IMR-90 (cell line): ENCODE results near the gene PI4KA. TPM values are rescaled to one million over a fixed set of nuclear protein-coding genes. Genes with fewer than 3 reads are reported as not detected.

Experiments used
- ATAC-seq: fragments of 200-7000 bp; cut with Tn5 transposase; 2 replicates; pipeline ENCODE4 v1.9.1; 2020; ENCODE audit warnings: low read depth, mild to moderate bottlenecking, moderate library complexity
- BruUV-seq: library from RNA; stranded (reverse); fragments of 400-500 nt; replicated peaks from 2 replicates; lab custom pipeline; 2021; lab: Mats Ljungman, UMichigan
- CTCF ChIA-PET: fragments of 300-600 bp; formaldehyde crosslinking; extraction: SDS; loops from one replicate; lab custom pipeline; 2021; ENCODE audit warnings: antibody characterized with exemption; lab: Yijun Ruan, JAX
- POLR2A ChIA-PET: fragments of 300-600 bp; sonication (Branson Sonifier 250); formaldehyde crosslinking; loops from one replicate; lab custom pipeline; 2022; ENCODE audit warnings: antibody characterized with exemption; ENCODE audit not compliant: unreplicated experiment; lab: Charles Lee
- DNase-seq: peaks from one replicate; pipeline ENCODE4 v3.0.0; 2013
- H2AFZ ChIP-seq: replicated peaks from 2 replicates; pipeline ENCODE3; 2013; ENCODE audit warnings: low read length, mild to moderate bottlenecking; ENCODE audit not compliant: poor library complexity
- H2AK5ac ChIP-seq: 2 replicates; pipeline ENCODE4 v1.6.1; 2013; ENCODE audit warnings: low read depth, low read length, inconsistent platforms
- H2AK9ac ChIP-seq: replicated peaks from 2 replicates; pipeline ENCODE3; 2013; ENCODE audit warnings: mild to moderate bottlenecking, low read depth, low read length, moderate library complexity; ENCODE audit not compliant: poor library complexity
- H2BK120ac ChIP-seq: 2 replicates; pipeline ENCODE4 v1.6.1; 2013; ENCODE audit warnings: low read depth, low read length, inconsistent platforms
- H2BK15ac ChIP-seq: 3 replicates; pipeline ENCODE4 v1.6.1; 2013; ENCODE audit warnings: low read depth, low read length, inconsistent platforms
- H2BK20ac ChIP-seq: 2 replicates; pipeline ENCODE4 v1.6.1; 2013; ENCODE audit warnings: low read depth, mild to moderate bottlenecking, inconsistent platforms, low read length, moderate library complexity
- H2BK5ac ChIP-seq: 2 replicates; pipeline ENCODE4 v1.6.1; 2013; ENCODE audit warnings: mild to moderate bottlenecking, low read depth, low read length, inconsistent platforms; ENCODE audit not compliant: poor library complexity, severe bottlenecking
- H3K14ac ChIP-seq: replicated peaks from 2 replicates; pipeline ENCODE4 v1.6.1; 2013; ENCODE audit warnings: low read depth, low read length, inconsistent platforms
- H3K18ac ChIP-seq: 2 replicates; pipeline ENCODE4 v1.6.1; 2013; ENCODE audit warnings: low read depth, low read length, control low read depth
- H3K23ac ChIP-seq: 2 replicates; pipeline ENCODE4 v1.6.1; 2013; ENCODE audit warnings: low read depth, low read length, inconsistent platforms
- H3K27ac ChIP-seq: 2 replicates; pipeline ENCODE4 v1.5.1; 2013; ENCODE audit warnings: mild to moderate bottlenecking, control low read depth, low read length; ENCODE audit not compliant: insufficient read depth
- H3K27me3 ChIP-seq: 2 replicates; pipeline ENCODE4 v1.6.1; 2013; ENCODE audit warnings: low read length; ENCODE audit not compliant: control insufficient read depth, insufficient read depth
- H3K36me3 ChIP-seq: 2 replicates; pipeline ENCODE4 v1.6.1; 2013; ENCODE audit warnings: low read length, mixed read lengths; ENCODE audit not compliant: control insufficient read depth, insufficient read depth
- H3K4ac ChIP-seq: 2 replicates; pipeline ENCODE4 v1.6.1; 2013; ENCODE audit warnings: low read depth, low read length, inconsistent platforms
- H3K4me1 ChIP-seq: 2 replicates; pipeline ENCODE4 v1.6.1; 2013; ENCODE audit warnings: low read length, mixed read lengths; ENCODE audit not compliant: control insufficient read depth, insufficient read depth
- H3K4me2 ChIP-seq: 2 replicates; pipeline ENCODE4 v1.6.1; 2013; ENCODE audit warnings: low read depth, mild to moderate bottlenecking, control low read depth, low read length, moderate library complexity
- H3K4me3 ChIP-seq: 2 replicates; pipeline ENCODE4 v1.5.1; 2013; ENCODE audit warnings: low read depth, mild to moderate bottlenecking, control low read depth, low read length, moderate library complexity; ENCODE audit not compliant: insufficient read depth
- H3K56ac ChIP-seq: 2 replicates; pipeline ENCODE4 v1.6.1; 2013; ENCODE audit warnings: low read length, inconsistent platforms; ENCODE audit not compliant: insufficient read depth; ENCODE audit errors: extremely low read depth
- H3K79me1 ChIP-seq, 2 experiments: 2 replicates each; pipeline ENCODE4 v1.6.1; 2013; ENCODE audit warnings: low read length in 2 of 2, inconsistent platforms in 1 of 2, low read depth in 1 of 2
- H3K9ac ChIP-seq: 2 replicates; pipeline ENCODE4 v1.6.1; 2013; ENCODE audit warnings: low read depth, low read length, control low read depth
- H3K9me1 ChIP-seq: 2 replicates; pipeline ENCODE4 v1.6.1; 2013; ENCODE audit warnings: low read length, inconsistent platforms; ENCODE audit not compliant: insufficient read depth
- H3K9me3 ChIP-seq: 2 replicates; pipeline ENCODE4 v1.6.1; 2013; ENCODE audit warnings: low read length; ENCODE audit not compliant: control insufficient read depth, insufficient read depth
- H4K20me1 ChIP-seq: 2 replicates; pipeline ENCODE4 v1.6.1; 2013; ENCODE audit warnings: low read length, inconsistent platforms; ENCODE audit not compliant: insufficient read depth
- H4K5ac ChIP-seq: 2 replicates; pipeline ENCODE4 v1.6.1; 2013; ENCODE audit warnings: mild to moderate bottlenecking, low read depth, low read length, control low read depth
- H4K8ac ChIP-seq, 2 experiments: 2 replicates each; pipeline ENCODE4 v1.6.1; 2013; ENCODE audit warnings: low read depth in 2 of 2, low read length in 2 of 2, control low read depth in 1 of 2, inconsistent platforms in 1 of 2
- H4K91ac ChIP-seq: 2 replicates; pipeline ENCODE4 v1.6.1; 2013; ENCODE audit warnings: low read depth, low read length, inconsistent platforms; ENCODE audit not compliant: insufficient read depth
- BHLHE40 ChIP-seq: fragments of 150-350 bp; IDR thresholded peaks from 2 replicates; pipeline ENCODE4 v1.6.1; 2016; ENCODE audit warnings: mild to moderate bottlenecking, low read depth, low read length
- CEBPB ChIP-seq: IDR thresholded peaks from 2 replicates; pipeline ENCODE4 v1.6.1; 2012; ENCODE audit warnings: low read depth, low read length, improper control_type of control experiment
- CHD1 ChIP-seq: IDR thresholded peaks from 2 replicates; pipeline ENCODE4 v1.6.1; 2012; ENCODE audit warnings: low read depth, low read length, improper control_type of control experiment
- ELK1 ChIP-seq: fragments of 150-350 bp; IDR thresholded peaks from 2 replicates; pipeline ENCODE4 v1.6.1; 2016; ENCODE audit warnings: low read depth, mild to moderate bottlenecking, low read length, moderate library complexity, borderline replicate concordance
- FOS ChIP-seq: fragments of 150-350 bp; IDR thresholded peaks from 2 replicates; pipeline ENCODE4 v1.6.1; 2016; ENCODE audit warnings: low read depth, low read length
- MAFK ChIP-seq: IDR thresholded peaks from 2 replicates; pipeline ENCODE4 v1.6.1; 2012; ENCODE audit warnings: low read depth, low read length, improper control_type of control experiment
- MAZ ChIP-seq: IDR thresholded peaks from 2 replicates; pipeline ENCODE4 v1.6.1; 2012; ENCODE audit warnings: low read depth, mild to moderate bottlenecking, low read length, improper control_type of control experiment, moderate library complexity, borderline replicate concordance
- MXI1 ChIP-seq: IDR thresholded peaks from 2 replicates; pipeline ENCODE4 v1.6.1; 2012; ENCODE audit warnings: low read depth, mild to moderate bottlenecking, low read length, moderate library complexity, borderline replicate concordance
- NFE2L2 ChIP-seq: fragments of 150-350 bp; IDR thresholded peaks from 2 replicates; pipeline ENCODE4 v1.6.1; 2016; ENCODE audit warnings: low read depth, mild to moderate bottlenecking, low read length
- POLR2A ChIP-seq: IDR thresholded peaks from 2 replicates; pipeline ENCODE4 v1.6.1; 2012; ENCODE audit warnings: mild to moderate bottlenecking, low read depth, low read length
- RCOR1 ChIP-seq: IDR thresholded peaks from 2 replicates; pipeline ENCODE4 v1.6.1; 2012; ENCODE audit warnings: mild to moderate bottlenecking, low read length, improper control_type of control experiment; ENCODE audit not compliant: insufficient replicate concordance
- RFX5 ChIP-seq: IDR thresholded peaks from 2 replicates; pipeline ENCODE4 v1.8.0; 2012; ENCODE audit warnings: low read depth, mild to moderate bottlenecking, low read length, moderate library complexity
- USF2 ChIP-seq: fragments of 150-350 bp; IDR thresholded peaks from 2 replicates; pipeline ENCODE4 v1.6.1; 2017; ENCODE audit warnings: mild to moderate bottlenecking, antibody characterized with exemption, low read length, low read depth
- WGBS, 2 experiments: methylation state at CpG; one replicate each; pipeline versions ENCODE4 v1.1.5 to v1.1.7; 2013; ENCODE audit warnings: missing lambda C conversion rate in 2 of 2; ENCODE audit not compliant: insufficient read length in 1 of 2; ENCODE audit errors: extremely low coverage in 2 of 2; 5-methylcytosine and 5-hydroxymethylcytosine counted together
- dilution Hi-C: fragments of 300-500 bp; cut with HindIII; formaldehyde crosslinking; loops from one replicate; pipeline ENCODE4 v1.14.3; 2018; ENCODE audit warnings: low sequenced_read_pairs; ENCODE audit not compliant: unreplicated experiment
- in situ Hi-C: fragments of 300-500 bp; cut with MboI; formaldehyde crosslinking; loops from 3 replicates; pipeline ENCODE4 v1.14.3; 2019; ENCODE audit warnings: low sequenced_read_pairs, inconsistent platforms, mixed read lengths
- intact Hi-C: fragments of 100-400 bp; cut with micrococcal nuclease; formaldehyde crosslinking; loops from 2 replicates; pipeline ENCODE4 v1.10.0; 2022
- polyA plus RNA-seq, 3 experiments: library from polyadenylated mRNA; depleted of rRNA; stranded (reverse); fragments of >200 nt; gene quantifications; 2 replicates each; pipeline ENCODE4 v1.2.3, GENCODE V29; 2012; ENCODE audit warnings: low replicate concordance in 1 of 3
- total RNA-seq: library from RNA; depleted of rRNA; stranded (reverse); fragments of >200 nt; gene quantifications from 2 replicates; pipeline ENCODE4 v1.2.3, GENCODE V29; 2012
- TF ChIP-seq, protein P1 (sequence below): conservative IDR thresholded peaks from 2 replicates; pipeline ENCODE4 v1.5.1; 2012; ENCODE audit warnings: mild to moderate bottlenecking, low read depth, low read length, improper control_type of control experiment

PI4KA gene
- total and polyA plus RNA-seq, 2 of the 4 experiments (the other 2 are of a cell fraction): 16.8 to 35.5 TPM

DNA sequence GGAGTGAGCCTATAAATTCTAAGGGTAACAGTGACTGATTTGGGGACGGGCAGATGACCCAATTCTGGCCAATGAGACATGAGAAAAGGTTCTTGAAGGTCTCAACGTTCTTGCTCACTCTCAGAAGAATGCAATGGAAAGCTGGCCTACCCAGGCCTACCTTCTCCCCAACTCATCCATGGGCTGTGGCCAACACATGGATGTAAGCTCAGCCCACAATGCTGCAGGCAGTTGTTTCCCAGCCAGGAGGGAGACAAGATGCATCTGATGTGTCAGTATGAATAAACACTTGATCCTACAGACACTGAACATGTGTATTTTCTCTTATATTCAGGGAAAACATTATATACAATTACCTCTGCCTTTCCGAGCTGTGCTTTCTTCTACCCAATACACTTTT lies 24.4 kb downstream of the PI4KA start:
- BruUV-seq: no TSS peak
- CTCF ChIA-PET: no interaction called here
- dilution Hi-C loops: no loop called here

More for the DNA sequence above, 24.4 kb downstream of the PI4KA start:
- H4K8ac ChIP-seq: no peak overlapping the region
- no CpG with 5 or more reads among the region's 3 CpGs for WGBS, 2 experiments
- peaks cover 11% of the 10 kb centered on the region for H3K9me1 ChIP-seq
- no peaks in the 10 kb centered on the region for H3K9me3 ChIP-seq
- no peak overlapping the region for H3K4ac ChIP-seq
- H3K4me3 ChIP-seq: no peak overlapping the region
- no peak overlapping the region for H4K5ac ChIP-seq
- H4K91ac ChIP-seq: no peak overlapping the region
- ATAC-seq (no peak), DNase-seq (no peak)
- no peak overlapping the region for H2BK20ac ChIP-seq
- no peak overlapping the region for H3K9ac ChIP-seq
- no peak overlapping the region for H2AFZ ChIP-seq
- intact Hi-C loops: no loop called here
- H3K27me3 ChIP-seq: no peaks in the 10 kb centered on the region
- POLR2A ChIA-PET: no interaction called here
- H3K4me2 ChIP-seq: no peak overlapping the region
- no peak overlapping the region for H3K27ac ChIP-seq
- no peak overlapping the region for H2AK5ac ChIP-seq
- no peak for TF ChIP-seq MAFK
- no peak for TF ChIP-seq FOS
- TF ChIP-seq RCOR1: no peak
- TF ChIP-seq USF2: no peak
- no peak for TF ChIP-seq MXI1
- no peak for TF ChIP-seq MAZ
- no peak for TF ChIP-seq ELK1
- TF ChIP-seq CEBPB: no peak
- no peak for TF ChIP-seq CHD1
- TF ChIP-seq RFX5: no peak
- TF ChIP-seq, protein P1, sequence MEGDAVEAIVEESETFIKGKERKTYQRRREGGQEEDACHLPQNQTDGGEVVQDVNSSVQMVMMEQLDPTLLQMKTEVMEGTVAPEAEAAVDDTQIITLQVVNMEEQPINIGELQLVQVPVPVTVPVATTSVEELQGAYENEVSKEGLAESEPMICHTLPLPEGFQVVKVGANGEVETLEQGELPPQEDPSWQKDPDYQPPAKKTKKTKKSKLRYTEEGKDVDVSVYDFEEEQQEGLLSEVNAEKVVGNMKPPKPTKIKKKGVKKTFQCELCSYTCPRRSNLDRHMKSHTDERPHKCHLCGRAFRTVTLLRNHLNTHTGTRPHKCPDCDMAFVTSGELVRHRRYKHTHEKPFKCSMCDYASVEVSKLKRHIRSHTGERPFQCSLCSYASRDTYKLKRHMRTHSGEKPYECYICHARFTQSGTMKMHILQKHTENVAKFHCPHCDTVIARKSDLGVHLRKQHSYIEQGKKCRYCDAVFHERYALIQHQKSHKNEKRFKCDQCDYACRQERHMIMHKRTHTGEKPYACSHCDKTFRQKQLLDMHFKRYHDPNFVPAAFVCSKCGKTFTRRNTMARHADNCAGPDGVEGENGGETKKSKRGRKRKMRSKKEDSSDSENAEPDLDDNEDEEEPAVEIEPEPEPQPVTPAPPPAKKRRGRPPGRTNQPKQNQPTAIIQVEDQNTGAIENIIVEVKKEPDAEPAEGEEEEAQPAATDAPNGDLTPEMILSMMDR: no peak
- no peak for TF ChIP-seq POLR2A
- no peak for TF ChIP-seq BHLHE40
- no peak for TF ChIP-seq NFE2L2
- peaks cover 20% of the 10 kb centered on the region for H3K36me3 ChIP-seq
- peaks cover 5% of the 10 kb centered on the region; the same call in 1 of the 2 replicates for H4K20me1 ChIP-seq
- H2BK5ac ChIP-seq: no peak overlapping the region
- H3K56ac ChIP-seq: no peak overlapping the region
- no peak overlapping the region for H3K23ac ChIP-seq
- in situ Hi-C loops: no loop called here
- H3K18ac ChIP-seq: no peak overlapping the region
- no peaks in the 10 kb centered on the region for H3K4me1 ChIP-seq
- peaks cover 13 to 40% of the 10 kb centered on the region in 2 experiments for H3K79me1 ChIP-seq
- no peak overlapping the region for H2AK9ac ChIP-seq
- no peak overlapping the region for H2BK120ac ChIP-seq
- H3K14ac ChIP-seq: no peak overlapping the region
- no peak overlapping the region for H2BK15ac ChIP-seq
